Endothelial cell (in vitro differentiated cells): ENCODE results near the gene ST8SIA3. TPM values are rescaled to one million over a fixed set of nuclear protein-coding genes. Genes with fewer than 3 reads are reported as not detected.

Experiments used
- DNase-seq: peaks from one replicate; pipeline ENCODE4 v3.0.0; 2021; ENCODE audit warnings: low spot score
- H3K27ac Mint-ChIP-seq: one replicate; pipeline ENCODE4 v1.8.0; 2021; ENCODE audit warnings: mixed read lengths, inconsistent platforms; ENCODE audit not compliant: unreplicated experiment
- H3K27me3 Mint-ChIP-seq: one replicate; pipeline ENCODE4 v1.8.0; 2021; ENCODE audit warnings: mild to moderate bottlenecking, moderate library complexity, mixed read lengths, inconsistent platforms; ENCODE audit not compliant: unreplicated experiment
- H3K36me3 Mint-ChIP-seq: one replicate; pipeline ENCODE4 v1.8.0; 2021; ENCODE audit warnings: mild to moderate bottlenecking, low read depth, mixed read lengths, inconsistent platforms; ENCODE audit not compliant: unreplicated experiment
- H3K4me1 Mint-ChIP-seq: one replicate; pipeline ENCODE4 v1.8.0; 2021; ENCODE audit warnings: mild to moderate bottlenecking, mixed read lengths, inconsistent platforms; ENCODE audit not compliant: unreplicated experiment
- H3K4me3 Mint-ChIP-seq: one replicate; pipeline ENCODE4 v1.8.0; 2021; ENCODE audit warnings: mild to moderate bottlenecking, mixed read lengths, inconsistent platforms; ENCODE audit not compliant: unreplicated experiment
- H3K9me3 Mint-ChIP-seq: one replicate; pipeline ENCODE4 v1.8.0; 2021; ENCODE audit warnings: mixed read lengths, inconsistent platforms; ENCODE audit not compliant: unreplicated experiment
- total RNA-seq: library from RNA; stranded (reverse); fragmentation: NEBNext Ultra II Directional; extraction: Animal tissue kit (Norgen Biotek cat#: 25700); gene quantifications from one replicate; pipeline ENCODE4 v1.2.1, GENCODE V29; 2021; ENCODE audit not compliant: unreplicated experiment
- TF ChIP-seq, protein P1 (sequence below): fragments of 200-600 bp; sonication (generic); IDR thresholded peaks from one replicate; pipeline ENCODE4 v1.5.0; 2021; ENCODE audit warnings: antibody characterized with exemption; ENCODE audit not compliant: unreplicated experiment

The ST8SIA3 gene
- total RNA-seq, 1 donor from 2014 or later, result 0.64 TPM

DNA sequence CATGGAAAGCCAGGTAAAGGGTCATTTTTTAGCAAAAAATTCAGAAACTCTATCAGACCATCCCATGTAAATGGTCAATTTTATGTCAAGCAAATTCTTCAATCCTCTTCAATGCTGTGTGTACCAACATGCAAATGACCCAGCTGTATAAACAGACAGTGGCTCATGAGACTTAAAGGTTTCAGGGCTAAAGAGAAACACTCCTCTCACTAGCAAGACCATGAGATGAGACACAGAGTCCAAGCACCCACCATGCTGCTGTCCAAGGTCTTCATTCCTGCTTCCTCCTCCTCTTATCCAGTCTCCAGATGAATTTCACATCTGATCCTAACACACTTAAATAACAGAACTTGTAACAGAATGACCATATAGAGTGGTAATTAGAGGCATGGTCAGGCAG lies 52.0 kb downstream of the ST8SIA3 start:
- TF ChIP-seq, protein P1, sequence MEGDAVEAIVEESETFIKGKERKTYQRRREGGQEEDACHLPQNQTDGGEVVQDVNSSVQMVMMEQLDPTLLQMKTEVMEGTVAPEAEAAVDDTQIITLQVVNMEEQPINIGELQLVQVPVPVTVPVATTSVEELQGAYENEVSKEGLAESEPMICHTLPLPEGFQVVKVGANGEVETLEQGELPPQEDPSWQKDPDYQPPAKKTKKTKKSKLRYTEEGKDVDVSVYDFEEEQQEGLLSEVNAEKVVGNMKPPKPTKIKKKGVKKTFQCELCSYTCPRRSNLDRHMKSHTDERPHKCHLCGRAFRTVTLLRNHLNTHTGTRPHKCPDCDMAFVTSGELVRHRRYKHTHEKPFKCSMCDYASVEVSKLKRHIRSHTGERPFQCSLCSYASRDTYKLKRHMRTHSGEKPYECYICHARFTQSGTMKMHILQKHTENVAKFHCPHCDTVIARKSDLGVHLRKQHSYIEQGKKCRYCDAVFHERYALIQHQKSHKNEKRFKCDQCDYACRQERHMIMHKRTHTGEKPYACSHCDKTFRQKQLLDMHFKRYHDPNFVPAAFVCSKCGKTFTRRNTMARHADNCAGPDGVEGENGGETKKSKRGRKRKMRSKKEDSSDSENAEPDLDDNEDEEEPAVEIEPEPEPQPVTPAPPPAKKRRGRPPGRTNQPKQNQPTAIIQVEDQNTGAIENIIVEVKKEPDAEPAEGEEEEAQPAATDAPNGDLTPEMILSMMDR, result no peak
- DNase-seq, result no peak
- H3K4me3 Mint-ChIP-seq, result no peak overlapping the region
- H3K36me3 Mint-ChIP-seq, result no peaks in the 10 kb centered on the region
- H3K4me1 Mint-ChIP-seq, result no peaks in the 10 kb centered on the region
- no peaks in the 10 kb centered on the region for H3K9me3 Mint-ChIP-seq
- H3K27ac Mint-ChIP-seq, result no peak overlapping the region
- no peaks in the 10 kb centered on the region for H3K27me3 Mint-ChIP-seq

- Mint-ChIP-seq H3K36me3 (no peaks in the 10 kb centered on the region), H3K27ac (no peak overlapping the region), H3K4me3 (no peak overlapping the region), H3K4me1 (no peaks in the 10 kb centered on the region), H3K9me3 (no peaks in the 10 kb centered on the region), H3K27me3 (no peaks in the 10 kb centered on the region)
- TF ChIP-seq, protein P1, result no peak
- DNase-seq, result no peak
These were observed 57.3 kb downstream of the ST8SIA3 start for GRCh38 chr18:57409650-57410049.

- Mint-ChIP-seq H3K27ac (no peak overlapping the region), H3K36me3 (no peaks in the 10 kb centered on the region), H3K4me3 (no peak overlapping the region), H3K9me3 (no peaks in the 10 kb centered on the region), H3K27me3 (no peaks in the 10 kb centered on the region), H3K4me1 (no peaks in the 10 kb centered on the region)
- no peak for DNase-seq
- TF ChIP-seq, protein P1, result no peak
These were observed 58.4 kb downstream of the ST8SIA3 start for GRCh38 chr18:57410749-57411148.

DNA sequence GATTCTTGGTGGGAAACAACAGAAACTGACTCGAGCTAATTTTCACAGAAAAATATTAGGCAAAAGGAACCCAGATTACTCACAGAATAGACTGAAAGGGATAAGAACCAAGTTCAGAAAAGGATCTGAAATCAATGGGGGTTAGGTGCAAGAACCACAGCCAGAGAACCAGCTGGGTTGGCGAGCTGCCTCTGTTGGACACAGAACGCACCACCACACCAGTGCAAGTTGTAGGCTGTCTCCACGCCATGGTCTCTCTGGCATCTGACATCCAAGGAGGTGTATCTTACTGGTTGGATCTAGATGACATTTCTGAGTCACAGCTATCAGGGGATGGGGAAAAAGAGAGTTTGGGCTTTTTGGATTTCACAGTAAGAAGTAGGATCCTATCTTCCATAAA lies 64.2 kb downstream of the ST8SIA3 start:
- Mint-ChIP-seq H3K27ac (no peak overlapping the region), H3K36me3 (no peaks in the 10 kb centered on the region), H3K9me3 (no peaks in the 10 kb centered on the region), H3K27me3 (no peaks in the 10 kb centered on the region), H3K4me3 (no peak overlapping the region), H3K4me1 (no peaks in the 10 kb centered on the region)
- TF ChIP-seq, protein P1, result no peak
- no peak for DNase-seq

Other genes starting within 250 kb of the ST8SIA3 start
- not detected for gene BOD1L2, start 205.5 kb upstream of the ST8SIA3 start, total RNA-seq
- 1.1 TPM for gene ONECUT2, start 82.8 kb downstream of the ST8SIA3 start, total RNA-seq
- gene FECH, start 234.1 kb downstream of the ST8SIA3 start, total RNA-seq, result 51.6 TPM